ENCODE measurements around the gene CALY.

CALY gene

GRCh38 chr10:133293810-133294119 lies 42.9 kb downstream of the CALY start:
- in situ Hi-C loops (cut with HindIII; ENCODE audit: low sequenced_read_pairs) = no loop called here

GRCh38 chr10:133292919-133293809 lies 43.5 kb downstream of the CALY start:
- in situ Hi-C loops (cut with HindIII; ENCODE audit: low sequenced_read_pairs) = no loop called here

- in situ Hi-C loops (cut with HindIII; ENCODE audit: low sequenced_read_pairs) = no loop called here
Observed at GRCh38 chr10:133289761-133290160, 46.9 kb downstream of the CALY start.

GRCh38 chr10:133287832-133288500 lies 48.7 kb downstream of the CALY start:
- in situ Hi-C loops (cut with HindIII; ENCODE audit: low sequenced_read_pairs) = no loop called here

- in situ Hi-C loops (cut with HindIII; ENCODE audit: low sequenced_read_pairs) = no loop called here
Observed at GRCh38 chr10:133286366-133286765, 50.3 kb downstream of the CALY start.

- in situ Hi-C loops (cut with HindIII; ENCODE audit: low sequenced_read_pairs) = no loop called here
Observed at GRCh38 chr10:133285217-133285616, 51.5 kb downstream of the CALY start.

- in situ Hi-C loops (cut with HindIII; ENCODE audit: low sequenced_read_pairs) = no loop called here
Observed at GRCh38 chr10:133283931-133284330, 52.8 kb downstream of the CALY start.

- in situ Hi-C loops (cut with HindIII; ENCODE audit: low sequenced_read_pairs) = no loop called here
Observed at GRCh38 chr10:133282846-133283390, 53.8 kb downstream of the CALY start.

- in situ Hi-C loops (cut with HindIII; ENCODE audit: low sequenced_read_pairs) = no loop called here
Observed at GRCh38 chr10:133281628-133282372, 54.9 kb downstream of the CALY start.

GRCh38 chr10:133281084-133281483 lies 55.6 kb downstream of the CALY start:
- in situ Hi-C loops (cut with HindIII; ENCODE audit: low sequenced_read_pairs) = no loop called here

GRCh38 chr10:133280391-133281059 lies 56.2 kb downstream of the CALY start:
- in situ Hi-C loops (cut with HindIII; ENCODE audit: low sequenced_read_pairs) = no loop called here

GRCh38 chr10:133279326-133280226 lies 57.1 kb downstream of the CALY start:
- in situ Hi-C loops (cut with HindIII; ENCODE audit: low sequenced_read_pairs) = no loop called here

GRCh38 chr10:133278577-133279265 lies 58.0 kb downstream of the CALY start:
- in situ Hi-C loops (cut with HindIII; ENCODE audit: low sequenced_read_pairs) = no loop called here

GRCh38 chr10:133277993-133278576 lies 58.6 kb downstream of the CALY start:
- in situ Hi-C loops (cut with HindIII; ENCODE audit: low sequenced_read_pairs) = no loop called here

- in situ Hi-C loops (cut with HindIII; ENCODE audit: low sequenced_read_pairs) = no loop called here
Observed at GRCh38 chr10:133277277-133277992, 59.3 kb downstream of the CALY start.

- in situ Hi-C loops (cut with HindIII; ENCODE audit: low sequenced_read_pairs) = no loop called here
Observed at GRCh38 chr10:133276435-133277201, 60.1 kb downstream of the CALY start, which contains the start of gene ADAM8. Gene ADAM8 (minus strand): TSS chr10:133276868. CDS start chr10:133276817, 51 bp downstream.

- in situ Hi-C loops (cut with HindIII; ENCODE audit: low sequenced_read_pairs) = no loop called here
Observed at GRCh38 chr10:133276100-133276434, 60.6 kb downstream of the CALY start.
